WTC11 (cell line): ENCODE measurements around the gene ICA1.

ENCODE experiments used
- CBFB ChIP-seq: sonication (generic); formaldehyde crosslinking; IDR thresholded peaks from 2 replicates; pipeline ENCODE4 v1.8.1; 2022; ENCODE audit warnings: mild to moderate bottlenecking, low read depth, missing genetic modification reagents
- ELF4 ChIP-seq: sonication (generic); formaldehyde crosslinking; IDR thresholded peaks from 2 replicates; pipeline ENCODE4 v1.8.1; 2022; ENCODE audit warnings: low read depth, mild to moderate bottlenecking, moderate library complexity, missing genetic modification reagents
- NR1H2 ChIP-seq: sonication (generic); formaldehyde crosslinking; IDR thresholded peaks from 2 replicates; pipeline ENCODE4 v1.9.0; 2021; ENCODE audit warnings: mild to moderate bottlenecking, moderate library complexity, missing genetic modification reagents
- TF ChIP-seq, protein P1 (sequence below): sonication (generic); formaldehyde crosslinking; IDR thresholded peaks from 2 replicates; pipeline ENCODE4 v1.8.1; 2023; ENCODE audit warnings: mild to moderate bottlenecking, moderate library complexity, missing genetic modification reagents
- TF ChIP-seq, protein P2 (sequence below): sonication (generic); formaldehyde crosslinking; IDR thresholded peaks from 2 replicates; pipeline ENCODE4 v1.8.1; 2023; ENCODE audit warnings: mild to moderate bottlenecking, missing genetic modification reagents
- TF ChIP-seq, protein P3 (sequence below): fragments of 200-600 bp; IDR thresholded peaks from 2 replicates; pipeline ENCODE4 v1.8.0; 2022; ENCODE audit warnings: antibody characterized with exemption

DNA sequence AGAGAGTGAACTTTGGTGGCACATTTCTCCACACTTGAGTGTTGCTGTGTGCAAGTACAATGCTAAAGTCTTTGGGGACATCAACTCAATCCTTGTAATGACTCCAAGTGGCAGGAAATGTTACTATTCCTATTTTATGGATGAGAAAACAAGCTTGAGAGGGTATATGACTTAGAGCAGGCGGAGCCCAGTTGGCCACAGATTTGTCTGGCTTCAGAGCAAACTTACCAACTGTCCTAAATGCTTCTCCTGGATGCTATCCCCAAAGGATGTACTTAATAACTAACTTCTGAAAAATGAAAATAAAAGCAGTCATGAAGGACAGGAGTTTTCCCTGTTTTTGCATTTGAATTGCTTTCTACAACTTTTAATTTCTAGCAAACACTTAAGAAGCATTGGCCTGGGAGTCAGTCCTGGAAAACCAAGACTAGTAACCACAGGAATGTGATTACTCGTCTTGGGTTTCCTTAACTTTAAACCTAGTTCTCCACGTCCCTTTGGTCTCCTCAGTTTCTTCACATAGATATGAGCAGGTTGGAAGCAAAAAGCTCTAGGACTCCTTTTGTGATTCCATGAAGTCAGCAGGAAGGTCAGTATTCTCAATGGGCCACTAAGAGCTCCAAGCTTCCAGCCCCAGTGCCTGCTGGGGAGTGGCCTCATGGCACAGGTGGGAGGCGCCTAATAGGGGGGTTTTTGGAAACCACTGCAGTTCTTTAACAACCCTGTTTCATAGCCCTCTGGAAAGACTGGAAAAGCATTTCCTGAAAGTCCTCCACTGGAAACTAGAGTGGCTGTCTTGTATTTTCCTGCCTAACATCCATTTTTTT is 152.6 kb downstream of the ICA1 start:
- TF ChIP-seq, protein P1, sequence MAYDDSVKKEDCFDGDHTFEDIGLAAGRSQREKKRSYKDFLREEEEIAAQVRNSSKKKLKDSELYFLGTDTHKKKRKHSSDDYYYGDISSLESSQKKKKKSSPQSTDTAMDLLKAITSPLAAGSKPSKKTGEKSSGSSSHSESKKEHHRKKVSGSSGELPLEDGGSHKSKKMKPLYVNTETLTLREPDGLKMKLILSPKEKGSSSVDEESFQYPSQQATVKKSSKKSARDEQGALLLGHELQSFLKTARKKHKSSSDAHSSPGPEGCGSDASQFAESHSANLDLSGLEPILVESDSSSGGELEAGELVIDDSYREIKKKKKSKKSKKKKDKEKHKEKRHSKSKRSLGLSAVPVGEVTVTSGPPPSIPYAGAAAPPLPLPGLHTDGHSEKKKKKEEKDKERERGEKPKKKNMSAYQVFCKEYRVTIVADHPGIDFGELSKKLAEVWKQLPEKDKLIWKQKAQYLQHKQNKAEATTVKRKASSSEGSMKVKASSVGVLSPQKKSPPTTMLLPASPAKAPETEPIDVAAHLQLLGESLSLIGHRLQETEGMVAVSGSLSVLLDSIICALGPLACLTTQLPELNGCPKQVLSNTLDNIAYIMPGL, result no peak
- TF ChIP-seq, protein P2, sequence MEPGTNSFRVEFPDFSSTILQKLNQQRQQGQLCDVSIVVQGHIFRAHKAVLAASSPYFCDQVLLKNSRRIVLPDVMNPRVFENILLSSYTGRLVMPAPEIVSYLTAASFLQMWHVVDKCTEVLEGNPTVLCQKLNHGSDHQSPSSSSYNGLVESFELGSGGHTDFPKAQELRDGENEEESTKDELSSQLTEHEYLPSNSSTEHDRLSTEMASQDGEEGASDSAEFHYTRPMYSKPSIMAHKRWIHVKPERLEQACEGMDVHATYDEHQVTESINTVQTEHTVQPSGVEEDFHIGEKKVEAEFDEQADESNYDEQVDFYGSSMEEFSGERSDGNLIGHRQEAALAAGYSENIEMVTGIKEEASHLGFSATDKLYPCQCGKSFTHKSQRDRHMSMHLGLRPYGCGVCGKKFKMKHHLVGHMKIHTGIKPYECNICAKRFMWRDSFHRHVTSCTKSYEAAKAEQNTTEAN (CRISPR knock-in tag), result no peak
- no peak for TF ChIP-seq ELF4 (CRISPR knock-in tag)
- no peak for TF ChIP-seq NR1H2
- TF ChIP-seq CBFB (CRISPR knock-in tag), result no peak
- TF ChIP-seq, protein P3, sequence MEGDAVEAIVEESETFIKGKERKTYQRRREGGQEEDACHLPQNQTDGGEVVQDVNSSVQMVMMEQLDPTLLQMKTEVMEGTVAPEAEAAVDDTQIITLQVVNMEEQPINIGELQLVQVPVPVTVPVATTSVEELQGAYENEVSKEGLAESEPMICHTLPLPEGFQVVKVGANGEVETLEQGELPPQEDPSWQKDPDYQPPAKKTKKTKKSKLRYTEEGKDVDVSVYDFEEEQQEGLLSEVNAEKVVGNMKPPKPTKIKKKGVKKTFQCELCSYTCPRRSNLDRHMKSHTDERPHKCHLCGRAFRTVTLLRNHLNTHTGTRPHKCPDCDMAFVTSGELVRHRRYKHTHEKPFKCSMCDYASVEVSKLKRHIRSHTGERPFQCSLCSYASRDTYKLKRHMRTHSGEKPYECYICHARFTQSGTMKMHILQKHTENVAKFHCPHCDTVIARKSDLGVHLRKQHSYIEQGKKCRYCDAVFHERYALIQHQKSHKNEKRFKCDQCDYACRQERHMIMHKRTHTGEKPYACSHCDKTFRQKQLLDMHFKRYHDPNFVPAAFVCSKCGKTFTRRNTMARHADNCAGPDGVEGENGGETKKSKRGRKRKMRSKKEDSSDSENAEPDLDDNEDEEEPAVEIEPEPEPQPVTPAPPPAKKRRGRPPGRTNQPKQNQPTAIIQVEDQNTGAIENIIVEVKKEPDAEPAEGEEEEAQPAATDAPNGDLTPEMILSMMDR, result no peak
